GM23338 (cell line): ENCODE results near the gene SIVA1. TPM values are rescaled to one million over a fixed set of nuclear protein-coding genes. Genes with fewer than 3 reads are reported as not detected.

Experiments used
- ATAC-seq: fragments of 200-7000 bp; cut with Tn5 transposase; 3 replicates; pipeline ENCODE4 v1.9.1; 2020
- DNase-seq: peaks from one replicate; pipeline ENCODE4 v3.0.0-alpha.2; 2015; ENCODE audit warnings: low spot score
- H2AFZ ChIP-seq: fragments of 200-600 bp; sonication (generic); 2 replicates; pipeline ENCODE4 v1.8.0; 2016; ENCODE audit warnings: antibody characterized with exemption, mild to moderate bottlenecking, moderate library complexity
- H3F3A ChIP-seq: fragments of 200-600 bp; sonication (generic); replicated peaks from 2 replicates; pipeline ENCODE4 v1.8.0; 2017; ENCODE audit warnings: antibody characterized with exemption, mixed run types, low read depth
- H3K27ac ChIP-seq: fragments of 200-600 bp; sonication (generic); 2 replicates; pipeline ENCODE4 v1.6.1; 2016; ENCODE audit warnings: low read depth
- H3K27me3 ChIP-seq: fragments of 200-600 bp; sonication (generic); 2 replicates; pipeline ENCODE4 v1.8.0; 2016; ENCODE audit warnings: mild to moderate bottlenecking, mixed run types, moderate library complexity; ENCODE audit not compliant: insufficient read depth
- H3K36me3 ChIP-seq: fragments of 200-600 bp; sonication (generic); 2 replicates; pipeline ENCODE4 v1.8.0; 2016; ENCODE audit warnings: mild to moderate bottlenecking; ENCODE audit not compliant: insufficient read depth
- H3K4me1 ChIP-seq: fragments of 200-600 bp; sonication (generic); 2 replicates; pipeline ENCODE4 v1.8.0; 2016; ENCODE audit warnings: mild to moderate bottlenecking, moderate library complexity; ENCODE audit not compliant: insufficient read depth
- H3K4me2 ChIP-seq: fragments of 200-600 bp; sonication (generic); 2 replicates; pipeline ENCODE4 v1.7.1; 2017; ENCODE audit warnings: mixed run types
- H3K4me3 ChIP-seq: fragments of 200-600 bp; sonication (generic); 2 replicates; pipeline ENCODE4 v1.6.1; 2016; ENCODE audit warnings: mixed run types
- H3K79me2 ChIP-seq: fragments of 200-600 bp; sonication (generic); replicated peaks from 2 replicates; pipeline ENCODE4 v1.8.0; 2017; ENCODE audit warnings: mild to moderate bottlenecking; ENCODE audit not compliant: insufficient read depth
- H3K9me2 ChIP-seq: fragments of 200-600 bp; sonication (generic); 2 replicates; pipeline ENCODE4 v1.8.0; 2017; ENCODE audit not compliant: insufficient read depth
- H4K20me1 ChIP-seq: fragments of 200-600 bp; sonication (generic); replicated peaks from 2 replicates; pipeline ENCODE4 v1.8.0; 2017; ENCODE audit warnings: mild to moderate bottlenecking; ENCODE audit not compliant: insufficient read depth
- H3K27ac Mint-ChIP-seq: 2 replicates; pipeline ENCODE4 v1.8.0; 2020; ENCODE audit warnings: inconsistent platforms, mild to moderate bottlenecking, moderate library complexity, mixed read lengths
- H3K27me3 Mint-ChIP-seq: 3 replicates; pipeline ENCODE4 v1.8.0; 2022; ENCODE audit warnings: low read depth, mild to moderate bottlenecking, moderate library complexity, mixed read lengths, inconsistent platforms; ENCODE audit not compliant: insufficient read depth, poor library complexity
- H3K36me3 Mint-ChIP-seq: 3 replicates; pipeline ENCODE4 v1.8.0; 2021; ENCODE audit warnings: low read depth, mild to moderate bottlenecking, inconsistent platforms, moderate library complexity, mixed read lengths
- H3K4me1 Mint-ChIP-seq: 3 replicates; pipeline ENCODE4 v1.8.0; 2020; ENCODE audit warnings: mild to moderate bottlenecking, inconsistent platforms, mixed read lengths
- H3K4me3 Mint-ChIP-seq: 3 replicates; pipeline ENCODE4 v1.8.0; 2021; ENCODE audit warnings: moderate library complexity, mild to moderate bottlenecking, inconsistent platforms, mixed read lengths
- H3K9me3 Mint-ChIP-seq: 3 replicates; pipeline ENCODE4 v1.8.0; 2020; ENCODE audit warnings: moderate library complexity, mild to moderate bottlenecking, inconsistent platforms, mixed read lengths
- CREB1 ChIP-seq: fragments of 250-450 bp; sonication (Bioruptor Pico); IDR thresholded peaks from 2 replicates; pipeline ENCODE4 v1.5.0; 2020; ENCODE audit warnings: low read depth, mild to moderate bottlenecking, moderate library complexity
- CTCF ChIP-seq, 2 experiments: fragments of 200-600 bp in 1 of 2; sonication (generic) in 1 of 2; conservative IDR thresholded peaks; 2 replicates each; pipeline versions ENCODE4 v1.5.1 to v1.6.1; 2016 to 2017; ENCODE audit warnings: antibody characterized with exemption in 2 of 2, low read depth in 2 of 2, mild to moderate bottlenecking in 2 of 2, moderate library complexity in 1 of 2
- ETS1 ChIP-seq: IDR thresholded peaks from 2 replicates; pipeline ENCODE4 v1.6.1; 2016; ENCODE audit warnings: antibody characterized with exemption
- EZH2 ChIP-seq: fragments of 200-600 bp; sonication (generic); IDR thresholded peaks from one replicate; pipeline ENCODE4 v1.8.0; 2017; ENCODE audit warnings: antibody characterized with exemption, mild to moderate bottlenecking, low read depth; ENCODE audit not compliant: unreplicated experiment
- EZH2phosphoT487 ChIP-seq: fragments of 200-600 bp; sonication (generic); IDR thresholded peaks from one replicate; pipeline ENCODE4 v1.8.1; 2018; ENCODE audit warnings: antibody characterized with exemption; ENCODE audit not compliant: unreplicated experiment
- JUNB ChIP-seq: IDR thresholded peaks from one replicate; pipeline ENCODE4 v1.6.1; 2016; ENCODE audit warnings: antibody characterized with exemption; ENCODE audit not compliant: unreplicated experiment
- NANOG ChIP-seq: IDR thresholded peaks from 2 replicates; pipeline ENCODE4 v1.6.1; 2016; ENCODE audit warnings: antibody characterized with exemption, borderline replicate concordance
- POLR2AphosphoS5 ChIP-seq: IDR thresholded peaks from 2 replicates; pipeline ENCODE4 v1.6.1; 2016; ENCODE audit warnings: antibody characterized with exemption, low read depth
- REST ChIP-seq: IDR thresholded peaks from one replicate; pipeline ENCODE4 v1.6.1; 2018; ENCODE audit warnings: antibody characterized with exemption; ENCODE audit not compliant: unreplicated experiment
- STAT1 ChIP-seq: IDR thresholded peaks from one replicate; pipeline ENCODE4 v1.6.1; 2016; ENCODE audit warnings: antibody characterized with exemption; ENCODE audit not compliant: unreplicated experiment
- ZNF114 ChIP-seq: fragments of 250-450 bp; sonication (Bioruptor Pico); IDR thresholded peaks from 2 replicates; pipeline ENCODE4 v1.5.0; 2020; ENCODE audit warnings: mild to moderate bottlenecking, moderate library complexity
- ZNF462 ChIP-seq: fragments of 250-450 bp; sonication (Bioruptor Pico); IDR thresholded peaks from 2 replicates; pipeline ENCODE4 v1.5.0; 2020; ENCODE audit warnings: mild to moderate bottlenecking, moderate library complexity
- polyA plus RNA-seq: library from polyadenylated mRNA; unstranded; fragments of >200 nt; fragmentation: Nextera tagmentation; extraction: Ambion mirVana; gene quantifications from 2 replicates; pipeline ENCODE4 v1.2.1, GENCODE V29; 2016
- total RNA-seq: library from RNA; depleted of rRNA; stranded (reverse); fragments of >200 nt; shearing (Covaris generic); gene quantifications from 2 replicates; pipeline ENCODE4 v1.2.3, GENCODE V29; 2014

The SIVA1 gene
- total and polyA plus RNA-seq, 2 experiments from 2014 or later, result 215 to 392 TPM

GRCh38 chr14:104746071-104746545 is 6.8 kb upstream of the SIVA1 start (continued):
- no peak for TF ChIP-seq REST
- no peak for TF ChIP-seq STAT1
- no peak for TF ChIP-seq CREB1
- no peak for TF ChIP-seq POLR2AphosphoS5
- no peak for TF ChIP-seq EZH2
- no peak for TF ChIP-seq NANOG

- DNase-seq (no peak), ATAC-seq (no peak)
- Mint-ChIP-seq H3K27me3 (peaks cover 14% of the 10 kb centered on the region), H3K9me3 (peaks cover 22% of the 10 kb centered on the region), H3K4me3 (no peak overlapping the region), H3K4me1 (peaks cover 4% of the 10 kb centered on the region; the same call in 2 of the 3 replicates), H3K36me3 (peaks cover 17% of the 10 kb centered on the region), H3K27ac (no peak overlapping the region)
- no peak overlapping the region for H3K4me3 ChIP-seq
- H3K4me2 ChIP-seq, result no peak overlapping the region
- H3F3A ChIP-seq, result no peaks in the 10 kb centered on the region
- H3K79me2 ChIP-seq, result no peaks in the 10 kb centered on the region
- H3K27ac ChIP-seq, result no peak overlapping the region
- H3K36me3 ChIP-seq, result peaks cover 5% of the 10 kb centered on the region; the same call in 1 of the 2 replicates
- H3K9me2 ChIP-seq, result no peaks in the 10 kb centered on the region
- H4K20me1 ChIP-seq, result no peaks in the 10 kb centered on the region
- H2AFZ ChIP-seq, result no peak overlapping the region
- no peaks in the 10 kb centered on the region for H3K27me3 ChIP-seq
- no peaks in the 10 kb centered on the region for H3K4me1 ChIP-seq
- no peak for TF ChIP-seq ETS1
- TF ChIP-seq STAT1, result no peak
- no peak for TF ChIP-seq EZH2
- no peak for TF ChIP-seq EZH2phosphoT487
- TF ChIP-seq ZNF462 (CRISPR knock-in tag), result no peak
- TF ChIP-seq JUNB, result no peak
- TF ChIP-seq CTCF (conservative IDR thresholded peaks at IDR 0.05; ENCODE audit: low read depth in 2 of 2), result no peak
- no peak for TF ChIP-seq POLR2AphosphoS5
- TF ChIP-seq NANOG, result no peak
- TF ChIP-seq ZNF114 (CRISPR knock-in tag), result no peak
- no peak for TF ChIP-seq CREB1
Observed at GRCh38 chr14:104746934-104747481, 5.9 kb upstream of the SIVA1 start.
